Loucy (cell line): Measurements from ENCODE around the gene TRIO.

Experiments used
- EZH2phosphoT487 ChIP-seq: fragments of 200-600 bp; IDR thresholded peaks from 2 replicates; pipeline ENCODE4 v1.6.1; 2018; ENCODE audit warnings: antibody characterized with exemption, mild to moderate bottlenecking, moderate library complexity, borderline replicate concordance
- TF ChIP-seq, protein P1 (sequence below): fragments of 200-600 bp; sonication (generic); conservative IDR thresholded peaks from 2 replicates; pipeline ENCODE4 v1.5.1; 2014; ENCODE audit warnings: mild to moderate bottlenecking, antibody characterized with exemption, low read length

DNA sequence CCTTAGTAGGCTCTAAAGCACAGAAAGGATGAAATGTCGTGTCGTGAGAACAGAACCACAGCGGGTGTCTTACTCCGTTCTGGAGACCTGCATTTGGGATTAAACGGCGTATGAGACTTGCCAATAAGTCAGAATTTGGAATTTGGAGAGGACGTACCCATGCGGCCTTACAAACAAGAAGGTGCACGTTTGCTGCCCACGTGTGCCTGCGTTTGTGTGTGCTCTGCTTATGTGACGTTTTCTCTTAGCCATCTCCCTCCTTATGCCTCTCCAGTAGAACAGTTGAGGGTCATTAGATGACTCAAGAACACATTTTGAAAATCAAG, 266.9 kb downstream of the TRIO start:
- TF ChIP-seq, protein P1, sequence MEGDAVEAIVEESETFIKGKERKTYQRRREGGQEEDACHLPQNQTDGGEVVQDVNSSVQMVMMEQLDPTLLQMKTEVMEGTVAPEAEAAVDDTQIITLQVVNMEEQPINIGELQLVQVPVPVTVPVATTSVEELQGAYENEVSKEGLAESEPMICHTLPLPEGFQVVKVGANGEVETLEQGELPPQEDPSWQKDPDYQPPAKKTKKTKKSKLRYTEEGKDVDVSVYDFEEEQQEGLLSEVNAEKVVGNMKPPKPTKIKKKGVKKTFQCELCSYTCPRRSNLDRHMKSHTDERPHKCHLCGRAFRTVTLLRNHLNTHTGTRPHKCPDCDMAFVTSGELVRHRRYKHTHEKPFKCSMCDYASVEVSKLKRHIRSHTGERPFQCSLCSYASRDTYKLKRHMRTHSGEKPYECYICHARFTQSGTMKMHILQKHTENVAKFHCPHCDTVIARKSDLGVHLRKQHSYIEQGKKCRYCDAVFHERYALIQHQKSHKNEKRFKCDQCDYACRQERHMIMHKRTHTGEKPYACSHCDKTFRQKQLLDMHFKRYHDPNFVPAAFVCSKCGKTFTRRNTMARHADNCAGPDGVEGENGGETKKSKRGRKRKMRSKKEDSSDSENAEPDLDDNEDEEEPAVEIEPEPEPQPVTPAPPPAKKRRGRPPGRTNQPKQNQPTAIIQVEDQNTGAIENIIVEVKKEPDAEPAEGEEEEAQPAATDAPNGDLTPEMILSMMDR, result no peak
- no peak for TF ChIP-seq EZH2phosphoT487
